GM19239 (cell line): ENCODE data around the gene TMEM242.

ENCODE experiments used
- DNase-seq: peaks from one replicate; pipeline ENCODE4 v3.0.0; 2011; ENCODE audit warnings: low spot score; ENCODE audit not compliant: insufficient read length
- FAIRE-seq: peaks from 2 replicates; lab custom pipeline; 2011; peaks lifted over from hg19 to GRCh38; lab: Jason Lieb, UNC

Gene TMEM242

GRCh38 chr6:157258878-157259277 is 64.4 kb downstream of the TMEM242 start:
- no peak for DNase-seq
- no peak for FAIRE-seq

- DNase-seq (no peak), FAIRE-seq (no peak)
These were observed 68.2 kb downstream of the TMEM242 start for GRCh38 chr6:157255079-157255478.

GRCh38 chr6:157254538-157254937 is 68.8 kb downstream of the TMEM242 start:
- no peak for FAIRE-seq
- DNase-seq = no peak

GRCh38 chr6:157253699-157254098 is 69.6 kb downstream of the TMEM242 start:
- FAIRE-seq = no peak
- DNase-seq = no peak

- FAIRE-seq (no peak), DNase-seq (no peak)
These were observed 70.3 kb downstream of the TMEM242 start for GRCh38 chr6:157253017-157253416.

- FAIRE-seq = no peak
- DNase-seq = no peak
These were observed 71.6 kb downstream of the TMEM242 start for GRCh38 chr6:157251586-157252247.

GRCh38 chr6:157249826-157250225 is 73.5 kb downstream of the TMEM242 start:
- FAIRE-seq = no peak
- DNase-seq = no peak

- FAIRE-seq (no peak), DNase-seq (no peak)
These were observed 75.1 kb downstream of the TMEM242 start for GRCh38 chr6:157248264-157248663.

GRCh38 chr6:157246771-157247484 is 76.4 kb downstream of the TMEM242 start:
- DNase-seq (no peak), FAIRE-seq (no peak)

- FAIRE-seq = no peak
- DNase-seq = no peak
These were observed 77.2 kb downstream of the TMEM242 start for GRCh38 chr6:157246048-157246630.

GRCh38 chr6:157245436-157245835 is 77.9 kb downstream of the TMEM242 start:
- FAIRE-seq (no peak), DNase-seq (no peak)

GRCh38 chr6:157244780-157245179 is 78.5 kb downstream of the TMEM242 start:
- FAIRE-seq (no peak), DNase-seq (no peak)

- FAIRE-seq (no peak), DNase-seq (no peak)
These were observed 79.1 kb downstream of the TMEM242 start for GRCh38 chr6:157244175-157244574.

- no peak for DNase-seq
These were observed 80.5 kb downstream of the TMEM242 start for GRCh38 chr6:157242791-157243190.

GRCh38 chr6:157240960-157241311 is 82.4 kb downstream of the TMEM242 start:
- no peak for FAIRE-seq
- DNase-seq = no peak

More at GRCh38 chr6:157242791-157243190, 80.5 kb downstream of the TMEM242 start:
- FAIRE-seq = no peak

GRCh38 chr6:157240059-157240959 is 83.0 kb downstream of the TMEM242 start:
- DNase-seq (no peak), FAIRE-seq (no peak)

GRCh38 chr6:157239671-157240058 is 83.7 kb downstream of the TMEM242 start:
- FAIRE-seq = no peak
- DNase-seq = no peak
